ENCODE measurements around the gene TOMM34.

GRCh38 chr20:44963325-44964215, 3.4 kb upstream of the TOMM34 start:
- TF ChIP-seq POLR2A (IDR thresholded peaks at IDR 0.05) (no peak), CTCF (IDR thresholded peaks at IDR 0.05) (no peak)
